H1 (cell line): ENCODE results near the gene C6orf62. TPM values are rescaled to one million over a fixed set of nuclear protein-coding genes. Genes with fewer than 3 reads are reported as not detected.
A peak's percentile ranks its signal among the peaks of the same experiment; 100 is the strongest.

ENCODE experiments used
- CTCF ChIA-PET: fragments of 300-600 bp; sonication (Branson Sonifier 250); formaldehyde crosslinking; loops from one replicate; lab custom pipeline; 2021; ENCODE audit not compliant: partially characterized antibody; lab: Charles Lee
- POLR2A ChIA-PET: fragments of 300-600 bp; sonication (Branson Sonifier 250); formaldehyde crosslinking; loops from one replicate; lab custom pipeline; 2021; ENCODE audit warnings: inconsistent platforms; ENCODE audit not compliant: partially characterized antibody; lab: Charles Lee
- DNase-seq, 2 experiments: peaks; one replicate each; pipeline versions ENCODE4 v3.0.0 to v3.0.0-alpha.2; 2010 to 2022; ENCODE audit warnings: low spot score in 2 of 2, low read depth in 1 of 2, mixed read lengths in 1 of 2
- FAIRE-seq: peaks from 2 replicates; lab custom pipeline; 2011; peaks lifted over from hg19 to GRCh38; lab: Jason Lieb, UNC
- H2AFZ ChIP-seq: 2 replicates; pipeline ENCODE4 v1.8.1; 2012; ENCODE audit warnings: low read length, inconsistent platforms
- H2AK5ac ChIP-seq: 2 replicates; pipeline ENCODE4 v1.6.1; 2013; ENCODE audit warnings: low read depth, low read length
- H2BK120ac ChIP-seq: replicated peaks from 2 replicates; pipeline ENCODE3; 2013; ENCODE audit warnings: low read depth, low read length, inconsistent platforms
- H2BK12ac ChIP-seq: 2 replicates; pipeline ENCODE4 v1.6.1; 2013; ENCODE audit warnings: low read depth, low read length
- H2BK15ac ChIP-seq: 2 replicates; pipeline ENCODE4 v1.6.1; 2013; ENCODE audit warnings: low read length
- H2BK20ac ChIP-seq: 2 replicates; pipeline ENCODE4 v1.6.1; 2013; ENCODE audit warnings: low read length
- H2BK5ac ChIP-seq: 2 replicates; pipeline ENCODE4 v1.6.1; 2013; ENCODE audit warnings: low read depth, low read length
- H3K14ac ChIP-seq: 2 replicates; pipeline ENCODE4 v1.6.1; 2013; ENCODE audit warnings: inconsistent platforms; ENCODE audit not compliant: insufficient read length
- H3K18ac ChIP-seq: 2 replicates; pipeline ENCODE4 v1.6.1; 2013; ENCODE audit warnings: low read length; ENCODE audit errors: extremely low read depth
- H3K23ac ChIP-seq: 2 replicates; pipeline ENCODE4 v1.6.1; 2013; ENCODE audit warnings: inconsistent platforms; ENCODE audit not compliant: insufficient read length
- H3K23me2 ChIP-seq: 2 replicates; pipeline ENCODE4 v1.6.1; 2013; ENCODE audit warnings: low read depth, low read length
- H3K27ac ChIP-seq: 2 replicates; pipeline ENCODE4 v1.6.1; 2011; ENCODE audit warnings: low read depth, low read length, inconsistent platforms
- H3K27me3 ChIP-seq, 4 experiments: replicated peaks in 1 of 4; 1 replicate in 1 of 4; 2 replicates in 3 of 4; pipeline versions ENCODE4 v1.6.1 to v1.8.1; 2011 to 2013; ENCODE audit warnings: low read length in 3 of 4, mild to moderate bottlenecking in 3 of 4, inconsistent platforms in 2 of 4, mixed read lengths in 2 of 4, moderate library complexity in 1 of 4; ENCODE audit not compliant: control insufficient read depth in 3 of 4, insufficient read depth in 3 of 4; ENCODE audit errors: extremely low read depth in 1 of 4
- H3K36me3 ChIP-seq, 4 experiments: 2 replicates each; pipeline versions ENCODE4 v1.6.1 to v1.8.1; 2011 to 2013; ENCODE audit warnings: mild to moderate bottlenecking in 4 of 4, low read length in 3 of 4, moderate library complexity in 2 of 4, control low read depth in 1 of 4, inconsistent platforms in 1 of 4; ENCODE audit not compliant: insufficient read depth in 4 of 4, control insufficient read depth in 2 of 4
- H3K4ac ChIP-seq: replicated peaks from 2 replicates; pipeline ENCODE3; 2013; ENCODE audit warnings: low read length, low read depth, mixed read lengths, inconsistent platforms; ENCODE audit not compliant: insufficient read length
- H3K4me1 ChIP-seq, 4 experiments: replicated peaks in 1 of 4; 1 replicate in 1 of 4; 2 replicates in 3 of 4; pipeline versions ENCODE4 v1.6.1 to v1.8.1; 2011 to 2013; ENCODE audit warnings: low read length in 3 of 4, inconsistent platforms in 2 of 4, mixed read lengths in 1 of 4; ENCODE audit not compliant: insufficient read depth in 4 of 4, control insufficient read depth in 3 of 4
- H3K4me2 ChIP-seq, 2 experiments: 2 replicates each; pipeline versions ENCODE4 v1.6.1 to v1.8.1; 2011 to 2013; ENCODE audit warnings: low read depth in 2 of 2, low read length in 2 of 2, control low read depth in 1 of 2, inconsistent platforms in 1 of 2, mild to moderate bottlenecking in 1 of 2; ENCODE audit not compliant: insufficient read depth in 1 of 2
- H3K4me3 ChIP-seq, 4 experiments: fragments of 200-600, 300-600 bp in 1 of 4; sonication (generic), shearing (Covaris generic), sonication (Bioruptor Twin) in 1 of 4; 2 replicates each; pipeline versions ENCODE4 v1.5.1 to v1.8.1; 2011 to 2016; ENCODE audit warnings: low read length in 4 of 4, low read depth in 3 of 4, control low read depth in 2 of 4, inconsistent platforms in 2 of 4, mild to moderate bottlenecking in 2 of 4, mixed read lengths in 1 of 4, moderate library complexity in 1 of 4; ENCODE audit not compliant: insufficient read depth in 2 of 4; ENCODE audit errors: extremely low read depth in 1 of 4
- H3K56ac ChIP-seq: replicated peaks from 2 replicates; pipeline ENCODE3; 2013; ENCODE audit warnings: low read depth, mild to moderate bottlenecking, mixed read lengths, low read length, inconsistent platforms; ENCODE audit not compliant: insufficient read length
- H3K79me1 ChIP-seq: 2 replicates; pipeline ENCODE4 v1.6.1; 2013; ENCODE audit warnings: low read depth, low read length, control low read depth
- H3K79me2 ChIP-seq, 2 experiments: 2 replicates each; pipeline versions ENCODE4 v1.6.1 to v1.8.1; 2012 to 2013; ENCODE audit warnings: low read length in 2 of 2, mild to moderate bottlenecking in 2 of 2, inconsistent platforms in 1 of 2; ENCODE audit not compliant: insufficient read depth in 2 of 2, control insufficient read depth in 1 of 2
- H3K9ac ChIP-seq, 4 experiments: replicated peaks in 1 of 4; 1 replicate in 1 of 4; 2 replicates in 3 of 4; pipeline versions ENCODE4 v1.6.1 to v1.8.1; 2011 to 2013; ENCODE audit warnings: low read depth in 3 of 4, low read length in 3 of 4, control low read depth in 2 of 4, mild to moderate bottlenecking in 2 of 4, moderate library complexity in 2 of 4, inconsistent platforms in 1 of 4; ENCODE audit errors: extremely low read depth in 1 of 4
- H3K9me3 ChIP-seq, 2 experiments: 2 replicates each; pipeline versions ENCODE4 v1.6.1 to v1.8.1; 2012 to 2013; ENCODE audit warnings: mild to moderate bottlenecking in 2 of 2, moderate library complexity in 2 of 2, control low read depth in 1 of 2, inconsistent platforms in 1 of 2, low read depth in 1 of 2, low read length in 1 of 2, mixed read lengths in 1 of 2; ENCODE audit not compliant: insufficient read depth in 2 of 2
- H4K20me1 ChIP-seq, 2 experiments: replicated peaks in 1 of 2; 2 replicates each; pipeline versions ENCODE3 to v1.8.1; 2011 to 2013; ENCODE audit warnings: inconsistent platforms in 2 of 2, low read length in 2 of 2, mild to moderate bottlenecking in 1 of 2; ENCODE audit not compliant: insufficient read depth in 2 of 2, control insufficient read depth in 1 of 2
- H4K5ac ChIP-seq: 2 replicates; pipeline ENCODE4 v1.6.1; 2013; ENCODE audit warnings: low read length, low read depth, mixed read lengths, inconsistent platforms; ENCODE audit not compliant: insufficient read length
- H4K8ac ChIP-seq: 2 replicates; pipeline ENCODE4 v1.8.0; 2013; ENCODE audit warnings: mild to moderate bottlenecking, moderate library complexity, low read length, inconsistent platforms; ENCODE audit not compliant: insufficient read depth; ENCODE audit errors: extremely low read depth
- H4K91ac ChIP-seq: replicated peaks from 2 replicates; pipeline ENCODE3; 2013; ENCODE audit warnings: low read length, mixed read lengths, inconsistent platforms; ENCODE audit not compliant: insufficient read length
- CHD2 ChIP-seq: IDR thresholded peaks from 2 replicates; pipeline ENCODE4 v1.6.1; 2012; ENCODE audit warnings: low read length, improper control_type of control experiment
- KDM4A ChIP-seq: IDR thresholded peaks from one replicate; pipeline ENCODE4 v1.7.1; 2012; ENCODE audit warnings: low read depth, mild to moderate bottlenecking, moderate library complexity, low read length, inconsistent platforms; ENCODE audit not compliant: severe bottlenecking
- POLR2A ChIP-seq, 2 experiments: IDR thresholded peaks; 1 replicate in 1 of 2; 2 replicates in 1 of 2; pipeline ENCODE4 v1.6.1; 2011; ENCODE audit warnings: low read depth in 2 of 2, low read length in 2 of 2, mild to moderate bottlenecking in 2 of 2; ENCODE audit errors: control extremely low read depth in 1 of 2
- SAP30 ChIP-seq: fragments of 300-600 bp; sonication (generic); IDR thresholded peaks from 2 replicates; pipeline ENCODE4 v1.7.1; 2012; ENCODE audit warnings: low read length, moderate library complexity, mild to moderate bottlenecking, inconsistent platforms; ENCODE audit not compliant: insufficient read depth, insufficient replicate concordance
- SIN3A ChIP-seq, 2 experiments: IDR thresholded peaks in 1 of 2; conservative IDR thresholded peaks in 1 of 2; 2 replicates each; pipeline ENCODE4 v1.6.1; 2011 to 2012; ENCODE audit warnings: low read length in 2 of 2, improper control_type of control experiment in 1 of 2, low read depth in 1 of 2, mild to moderate bottlenecking in 1 of 2
- TAF1 ChIP-seq: IDR thresholded peaks from 2 replicates; pipeline ENCODE4 v1.6.1; 2011; ENCODE audit warnings: mild to moderate bottlenecking, low read depth, low read length
- TAF7 ChIP-seq: optimal IDR thresholded peaks from 2 replicates; pipeline ENCODE3; 2011; ENCODE audit warnings: low read depth, mild to moderate bottlenecking, inconsistent platforms, low read length, moderate library complexity, borderline replicate concordance
- YY1 ChIP-seq: IDR thresholded peaks from 2 replicates; pipeline ENCODE4 v1.6.1; 2011; ENCODE audit warnings: low read depth, mild to moderate bottlenecking, low read length
- WGBS, 2 experiments: shearing (Covaris generic) in 1 of 2; methylation state at CpG; one replicate each; pipeline versions ENCODE4 v1.1.6 to v1.1.7; 2013 to 2015; ENCODE audit warnings: low lambda C conversion rate in 2 of 2, mixed read lengths in 2 of 2, inconsistent platforms in 1 of 2, low coverage in 1 of 2, missing lambda C conversion rate in 1 of 2; ENCODE audit not compliant: insufficient replicate concordance in 2 of 2, insufficient coverage in 1 of 2, insufficient read length in 1 of 2; ENCODE audit errors: extremely low coverage in 1 of 2, missing lambda C conversion rate in 1 of 2; 5-methylcytosine and 5-hydroxymethylcytosine counted together
- long read RNA-seq, 2 experiments: library from RNA in 1 of 2; library from capped mRNA in 1 of 2; stranded (forward); transcript quantifications; one replicate each; pipeline ENCODE4 v2.0.0, GENCODE V29; 2021; ENCODE audit warnings: inconsistent platforms in 1 of 2
- polyA minus RNA-seq, 3 experiments: library from RNA; depleted of rRNA, polyadenylated mRNA; stranded (reverse); fragments of >200 nt; gene quantifications; 1 replicate in 2 of 3; 2 replicates in 1 of 3; pipeline ENCODE4 v1.2.3, GENCODE V29; 2011
- polyA plus RNA-seq, 7 experiments: library from polyadenylated mRNA; depleted of rRNA in 3 of 7; stranded (reverse) in 5 of 7; unstranded in 2 of 7; fragments of >200 nt in 5 of 7; fragments of 200-250 nt in 2 of 7; gene quantifications; 1 replicate in 5 of 7; 2 replicates in 1 of 7; 4 replicates in 1 of 7; pipeline versions ENCODE4 v1.2.1 to v1.2.3, GENCODE V29; 2011 to 2013; ENCODE audit warnings: missing spikeins in 2 of 7, mixed read lengths in 2 of 7
- total RNA-seq: library from RNA; stranded (reverse); fragmentation: NEBNext Ultra II Directional; extraction: Animal tissue kit (Norgen Biotek cat#: 25700); gene quantifications from 2 replicates; pipeline ENCODE4 v1.2.1, GENCODE V29; 2021

The C6orf62 gene
- 100 and 101 TPM in 2 replicates for total RNA-seq
- polyA plus RNA-seq (2011; rRNA removed): 23.8 and 25.6 TPM in 2 replicates
- polyA plus RNA-seq (2011; cell fraction: cytosol; rRNA removed): 37.7 TPM
- polyA plus RNA-seq (2011; cell fraction: nucleus; rRNA removed): 26.8 TPM
- 47.6 to 69.2 TPM (median 54.8 TPM) in 4 replicates for polyA plus RNA-seq (2012, experiment 1 of 2)
- polyA plus RNA-seq (2012, experiment 2 of 2): 8.5 TPM
- polyA plus RNA-seq (2013, experiment 1 of 2): 67.7 TPM
- 63.3 TPM for polyA plus RNA-seq (2013, experiment 2 of 2)
- polyA minus RNA-seq (2011; rRNA and poly(A)+ RNA removed): 61.3 and 93.0 TPM in 2 replicates
- 41.5 TPM for polyA minus RNA-seq (2011; cell fraction: cytosol; rRNA and poly(A)+ RNA removed)
- 66.3 TPM for polyA minus RNA-seq (2011; cell fraction: nucleus; rRNA and poly(A)+ RNA removed)
- long read RNA-seq, experiment 1, full-length matches to known transcripts: 39 of 72 reads
- long read RNA-seq, experiment 1, partial matches to known transcripts: 3 of 72 reads
- long read RNA-seq, experiment 1, other reads (novel, unspliced or antisense): 30 of 72 reads
- long read RNA-seq, experiment 2: 0 reads

GRCh38 chr6:24719125-24719971 is at the start of gene C6orf62:
Gene C6orf62, minus strand, starts transcription at chr6:24719154. Its CDS starts 486 bp downstream, at chr6:24718668.
- Histone ChIP-seq H3K79me2 (peaks cover 20 to 62% of the 10 kb centered on the region in 2 experiments), H2BK15ac (no peak within 1 kb of the TSS), H3K14ac (no peak within 1 kb of the TSS), H3K79me1 (no peaks in the 10 kb centered on the region), H3K4me2 (peak within 1 kb of the TSS; percentile 79 to 96), H3K4me3 (peak within 1 kb of the TSS; percentile 92 to 95 (median 92)), H3K27me3 (no peaks in the 10 kb centered on the region), H3K56ac (no peak within 1 kb of the TSS), H2BK12ac (no peak within 1 kb of the TSS), H3K27ac (peak within 1 kb of the TSS; percentile 89), H4K91ac (no peak within 1 kb of the TSS), H4K8ac (no peak within 1 kb of the TSS), H3K4ac (no peak within 1 kb of the TSS), H3K9ac (peak within 1 kb of the TSS; percentile 94 to 100 (median 98)), H3K4me1 (peaks cover 0 to 3% (median 0%) of the 10 kb centered on the region in 4 experiments; a peak in 1 of 7 replicates), H4K20me1 (peaks cover 14 to 15% of the 10 kb centered on the region in 2 experiments), H3K23ac (no peak within 1 kb of the TSS), H3K18ac (no peak within 1 kb of the TSS), H4K5ac (no peak within 1 kb of the TSS), H2BK120ac (no peak within 1 kb of the TSS), H2AFZ (no peak within 1 kb of the TSS), H3K36me3 (peaks cover 10 to 37% (median 17%) of the 10 kb centered on the region in 4 experiments; a peak in 7 of 8 replicates), H2BK5ac (no peak within 1 kb of the TSS; the same call in 1 of the 2 replicates), H2BK20ac (no peak within 1 kb of the TSS), H3K23me2 (peaks cover 5% of the 10 kb centered on the region; the same call in 1 of the 2 replicates), H2AK5ac (no peak within 1 kb of the TSS), H3K9me3 (no peaks in the 10 kb centered on the region)
- FAIRE-seq (no peak), DNase-seq (no peak)
- WGBS, 2 experiments: 9% methylated on average over 12 of the region's 25 CpGs; no CpG with 5 or more reads in 1 of the 2 experiments
- CTCF ChIA-PET: interaction anchor here (0.8 to 2.0 kb wide), 3 partner anchors 10 to 260 kb away, joined by 3 to 5 read pairs (median 3); no protein-coding TSS in a partner anchor
- POLR2A ChIA-PET: interaction anchor here (0.6 to 3.7 kb wide), 9 partner anchors 9 to 203 kb away, joined by 3 to 31 read pairs (median 4); partner anchors contain the start of gene KIAA0319
- TF ChIP-seq POLR2A (IDR thresholded peaks at IDR 0.05; ENCODE audit: control extremely low read depth in 1 of 2, low read depth in 2 of 2, low read length in 2 of 2) (peak in 1 of 2 experiments; percentile 68; a peak in 1 of 3 replicates), YY1 (peak; percentile 43; the same call in 1 of the 2 replicates), TAF1 (peak; percentile 41; the same call in 1 of the 2 replicates), SAP30 (peak; percentile 22), TAF7 (peak; percentile 31), KDM4A (no peak), CHD2 (no peak), SIN3A (conservative IDR thresholded peaks at IDR 0.05 in 1 of 2, IDR thresholded peaks at IDR 0.05 in 1 of 2; ENCODE audit: low read depth in 1 of 2, low read length in 2 of 2) (peak; percentile 53 to 57; a peak in 1 of 4 replicates)
